B cell (primary cell): Measurements from ENCODE around the gene MEIS3. TPM values are rescaled to one million over a fixed set of nuclear protein-coding genes. Genes with fewer than 3 reads are reported as not detected.

ENCODE experiments used
- ATAC-seq: fragments of 200-7000 bp; cut with Tn5 transposase; one replicate; pipeline ENCODE4 v1.10.0; 2021; ENCODE audit warnings: low read depth, mild to moderate bottlenecking, moderate number of reproducible peaks, moderate library complexity
- CTCF ChIA-PET: fragments of 350-600 bp; sonication (Branson Sonifier 250); formaldehyde crosslinking; loops from one replicate; lab custom pipeline; 2021; ENCODE audit warnings: antibody characterized with exemption, inconsistent platforms; lab: Charles Lee
- POLR2A ChIA-PET: fragments of 350-600 bp; sonication (Branson Sonifier 250); formaldehyde crosslinking; loops from one replicate; lab custom pipeline; 2021; ENCODE audit warnings: antibody characterized with exemption; lab: Charles Lee
- DNase-seq: peaks from one replicate; pipeline ENCODE4 v3.0.0; 2013
- H2AFZ ChIP-seq: 2 replicates; pipeline ENCODE4 v1.6.1; 2012; ENCODE audit warnings: mild to moderate bottlenecking, low read depth, low read length; ENCODE audit not compliant: insufficient read depth, poor library complexity, severe bottlenecking
- H3K27ac ChIP-seq, 2 donors: 1 replicate in 1 of 2; 2 replicates in 1 of 2; pipeline ENCODE4 v1.5.1; 2012 to 2013; ENCODE audit warnings: low read length in 2 of 2, mild to moderate bottlenecking in 2 of 2, moderate library complexity in 1 of 2
- H3K27me3 ChIP-seq, 4 experiments: fragments of 200-600 bp in 1 of 4; sonication (generic) in 1 of 4; replicated peaks in 1 of 4; 1 replicate in 2 of 4; 2 replicates in 2 of 4; pipeline versions ENCODE4 v1.6.1 to v1.7.0; 2013 to 2016; ENCODE audit warnings: low read length in 3 of 4, mild to moderate bottlenecking in 2 of 4, mixed read lengths in 1 of 4, moderate library complexity in 1 of 4; ENCODE audit not compliant: insufficient read depth in 4 of 4, control insufficient read depth in 3 of 4; ENCODE audit errors: control extremely low read depth in 1 of 4
- H3K36me3 ChIP-seq, 2 experiments: replicated peaks in 1 of 2; 1 replicate in 1 of 2; 2 replicates in 1 of 2; pipeline versions ENCODE4 v1.6.1 to v1.7.1; 2013; ENCODE audit warnings: low read length in 1 of 2; ENCODE audit not compliant: insufficient read depth in 2 of 2, control insufficient read depth in 1 of 2; ENCODE audit errors: control extremely low read depth in 1 of 2, extremely low read depth in 1 of 2
- H3K4me1 ChIP-seq, 2 donors: fragments of 200-600 bp in 1 of 2; sonication (generic) in 1 of 2; 1 replicate in 1 of 2; 2 replicates in 1 of 2; pipeline versions ENCODE4 v1.5.1 to v1.6.1; 2013 to 2017; ENCODE audit warnings: low read length in 2 of 2; ENCODE audit not compliant: control insufficient read depth in 2 of 2, insufficient read depth in 2 of 2
- H3K4me2 ChIP-seq: replicated peaks from 2 replicates; pipeline ENCODE3; 2012; ENCODE audit warnings: mild to moderate bottlenecking, low read depth, low read length; ENCODE audit not compliant: poor library complexity, severe bottlenecking
- H3K4me3 ChIP-seq, 5 experiments: fragments of 200-600 bp in 1 of 5; sonication (generic) in 1 of 5; 1 replicate in 3 of 5; 2 replicates in 2 of 5; pipeline versions ENCODE4 v1.5.1 to v1.7.0; 2011 to 2016; ENCODE audit warnings: low read length in 4 of 5, mild to moderate bottlenecking in 4 of 5, low read depth in 2 of 5, control low read depth in 1 of 5, moderate library complexity in 1 of 5; ENCODE audit not compliant: insufficient read depth in 1 of 5; ENCODE audit errors: control extremely low read depth in 1 of 5, extremely low read depth in 1 of 5
- H3K79me2 ChIP-seq: fragments of 200-600 bp; sonication (generic); one replicate; pipeline ENCODE4 v1.6.0; 2016; ENCODE audit warnings: low read length; ENCODE audit not compliant: control insufficient read depth, insufficient read depth
- H3K9ac ChIP-seq: fragments of 200-600 bp; sonication (generic); 2 replicates; pipeline ENCODE4 v1.6.1; 2017; ENCODE audit warnings: mild to moderate bottlenecking, low read length, moderate library complexity
- H3K9me3 ChIP-seq, 3 donors: one replicate each; pipeline versions ENCODE4 v1.6.1 to v1.7.1; 2013; ENCODE audit warnings: low read length in 2 of 3; ENCODE audit not compliant: control insufficient read depth in 2 of 3, insufficient read depth in 1 of 3; ENCODE audit errors: control extremely low read depth in 1 of 3
- H4K20me1 ChIP-seq: 2 replicates; pipeline ENCODE4 v1.6.0; 2012; ENCODE audit warnings: mild to moderate bottlenecking, low read length; ENCODE audit not compliant: insufficient read depth, control insufficient read depth, poor library complexity, severe bottlenecking
- H3K27ac Mint-ChIP-seq: one replicate; pipeline ENCODE4 v1.8.0; 2021; ENCODE audit warnings: mixed read lengths
- H3K27me3 Mint-ChIP-seq: one replicate; pipeline ENCODE4 v1.8.0; 2021; ENCODE audit warnings: mixed read lengths
- H3K4me1 Mint-ChIP-seq: one replicate; pipeline ENCODE4 v1.8.0; 2021; ENCODE audit warnings: mixed read lengths
- H3K4me3 Mint-ChIP-seq: one replicate; pipeline ENCODE4 v1.8.0; 2021; ENCODE audit warnings: mixed read lengths
- H3K9me3 Mint-ChIP-seq: one replicate; pipeline ENCODE4 v1.8.0; 2022; ENCODE audit warnings: mixed read lengths; ENCODE audit not compliant: insufficient read depth
- CTCF ChIP-seq: fragments of 200-600 bp; IDR thresholded peaks from one replicate; pipeline ENCODE4 v1.8.0; 2022; ENCODE audit warnings: antibody characterized with exemption, mild to moderate bottlenecking
- EZH2 ChIP-seq: IDR thresholded peaks from 2 replicates; pipeline ENCODE4 v1.6.1; 2012; ENCODE audit warnings: borderline replicate concordance, low read depth, mild to moderate bottlenecking, moderate library complexity, low read length; ENCODE audit not compliant: insufficient read depth, poor library complexity, severe bottlenecking
- WGBS: methylation state at CpG from one replicate; pipeline ENCODE4 v1.1.5; 2013; ENCODE audit warnings: missing lambda C conversion rate; ENCODE audit not compliant: insufficient coverage; 5-methylcytosine and 5-hydroxymethylcytosine counted together
- intact Hi-C: fragments of 100-400 bp; cut with micrococcal nuclease; formaldehyde crosslinking; loops from one replicate; pipeline ENCODE4 v1.10.0; 2022
- polyA plus RNA-seq: library from polyadenylated mRNA; depleted of rRNA; stranded (reverse); fragments of >200 nt; gene quantifications from 2 replicates; pipeline ENCODE4 v1.2.3, GENCODE V29; 2012
- total RNA-seq, 2 donors: library from RNA; stranded (reverse); fragments of 120-200 nt in 1 of 2; gene quantifications; 1 replicate in 1 of 2; 2 replicates in 1 of 2; pipeline versions ENCODE4 v1.2.3 to v1.2.4, GENCODE V29; 2013 to 2022

MEIS3 gene
- total and polyA plus RNA-seq, 2 donors (not counting 1 experiment from before 2014, with no cell fraction given) = not detected

DNA sequence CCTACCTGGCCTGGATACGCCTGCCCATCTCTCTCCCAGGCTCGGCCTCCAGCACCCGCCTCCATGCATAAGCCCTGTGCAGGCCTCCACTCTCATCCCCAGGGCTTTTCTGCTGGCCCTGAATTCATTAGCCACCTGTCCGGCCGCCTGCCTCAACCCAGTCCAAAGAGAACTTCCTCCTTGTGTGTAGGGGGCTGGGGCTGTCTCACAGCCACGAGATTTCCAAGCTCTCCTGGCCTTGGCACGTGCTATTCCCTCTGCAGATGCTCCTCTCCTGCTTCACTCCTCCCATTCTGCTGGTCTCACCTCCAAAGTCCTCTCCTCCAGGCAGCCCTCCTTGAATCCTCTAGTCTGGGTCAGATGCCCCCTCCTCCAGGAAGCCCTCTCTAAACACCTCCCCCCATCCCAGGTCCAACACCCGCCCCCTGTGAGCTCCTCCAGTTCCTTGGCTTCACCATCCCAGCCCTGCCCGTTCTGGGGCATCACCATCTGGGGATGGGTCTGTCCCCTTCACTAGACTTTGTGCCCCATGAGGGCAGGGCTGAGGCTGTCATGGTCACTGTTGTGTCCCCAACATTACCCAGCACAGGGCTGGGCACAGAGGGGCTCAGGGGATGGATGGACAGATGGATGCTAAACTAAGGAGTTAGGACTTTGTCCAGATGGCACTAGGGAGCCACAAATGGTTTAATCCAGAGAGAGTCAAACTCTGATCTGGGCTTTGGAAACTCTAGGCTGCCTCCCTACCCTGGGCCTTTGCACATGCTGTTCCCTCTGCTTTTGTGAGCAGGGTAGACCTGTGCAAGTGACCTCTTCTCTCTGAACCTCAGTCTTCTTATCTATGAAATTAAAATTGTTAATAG, 14.8 kb downstream of the MEIS3 start:
- H3K36me3 ChIP-seq = no peaks in the 10 kb centered on the region
- no peaks in the 10 kb centered on the region for H3K79me2 ChIP-seq
- H2AFZ ChIP-seq = no peak overlapping the region
- ChIA-PET CTCF (no interaction called here), POLR2A (interaction anchor here (0.7 kb wide), 1 partner anchor 20 kb away, joined by 4 read pairs; no protein-coding TSS in a partner anchor)
- Mint-ChIP-seq H3K27me3 (peaks cover 53% of the 10 kb centered on the region), H3K4me1 (no peaks in the 10 kb centered on the region), H3K9me3 (no peaks in the 10 kb centered on the region), H3K4me3 (no peak overlapping the region), H3K27ac (no peak overlapping the region)
- no peak for ATAC-seq
- no peak overlapping the region for H3K4me2 ChIP-seq
- H3K9me3 ChIP-seq = peaks cover 0 to 16% (median 0%) of the 10 kb centered on the region in 3 donors
- no peak overlapping the region for H3K27ac ChIP-seq
- TF ChIP-seq CTCF (no peak), EZH2 (no peak)
- peaks cover 0 to 31% (median 10%) of the 10 kb centered on the region in 4 experiments for H3K27me3 ChIP-seq
- H3K4me3 ChIP-seq = no peak overlapping the region
- no peak for DNase-seq
- H3K4me1 ChIP-seq = no peaks in the 10 kb centered on the region
- H4K20me1 ChIP-seq = no peaks in the 10 kb centered on the region
- no peak overlapping the region for H3K9ac ChIP-seq
- WGBS = 56% methylated on average over 7 of the region's 9 CpGs
- intact Hi-C loops = no loop called here

GRCh38 chr19:47402504-47402903, 16.8 kb downstream of the MEIS3 start:
- Histone ChIP-seq H3K9me3 (peaks cover 0 to 15% (median 0%) of the 10 kb centered on the region in 3 donors), H3K4me1 (no peaks in the 10 kb centered on the region), H3K27me3 (peaks cover 0 to 25% (median 10%) of the 10 kb centered on the region in 4 experiments), H3K79me2 (no peaks in the 10 kb centered on the region), H3K27ac (no peak overlapping the region), H3K36me3 (no peaks in the 10 kb centered on the region), H3K4me2 (no peak overlapping the region), H3K9ac (no peak overlapping the region), H3K4me3 (no peak overlapping the region), H2AFZ (no peak overlapping the region), H4K20me1 (no peaks in the 10 kb centered on the region)
- ATAC-seq (no peak), DNase-seq (no peak)
- no peak for TF ChIP-seq EZH2
- TF ChIP-seq CTCF = no peak
- WGBS = 88% methylated on average over 14 of the region's 16 CpGs
- peaks cover 54% of the 10 kb centered on the region for H3K27me3 Mint-ChIP-seq
- intact Hi-C loops = no loop called here
- no peaks in the 10 kb centered on the region for H3K9me3 Mint-ChIP-seq
- ChIA-PET POLR2A (interaction anchor here (0.6 kb wide), 1 partner anchor 35 kb away, joined by 3 read pairs; no protein-coding TSS in a partner anchor), CTCF (interaction anchor here (1.7 kb wide), 1 partner anchor 11 kb away, joined by 4 read pairs; no protein-coding TSS in a partner anchor)
- H3K4me3 Mint-ChIP-seq = no peak overlapping the region
- no peaks in the 10 kb centered on the region for H3K4me1 Mint-ChIP-seq
- H3K27ac Mint-ChIP-seq = no peak overlapping the region
